Caki2 (cell line): Measurements from ENCODE around the gene PLP2. TPM values are rescaled to one million over a fixed set of nuclear protein-coding genes. Genes with fewer than 3 reads are reported as not detected.

Experiments used
- DNase-seq: peaks from one replicate; pipeline ENCODE4 v3.0.0-alpha.2; 2015; ENCODE audit warnings: low read depth
- in situ Hi-C: cut with HindIII; loops from 2 replicates; pipeline ENCODE4 v1.10.0; 2016; ENCODE audit warnings: low sequenced_read_pairs, low pct_unique_long_range_greater_than_20kb, mixed read lengths
- total RNA-seq: library from RNA; depleted of rRNA; stranded (reverse); fragments of >200 nt; shearing (Covaris generic); gene quantifications from 2 replicates; pipeline ENCODE4 v1.2.3, GENCODE V29; 2014; ENCODE audit warnings: low replicate concordance

PLP2 gene
- total RNA-seq, 1 experiment from 2014 or later = 86.3 TPM

DNA sequence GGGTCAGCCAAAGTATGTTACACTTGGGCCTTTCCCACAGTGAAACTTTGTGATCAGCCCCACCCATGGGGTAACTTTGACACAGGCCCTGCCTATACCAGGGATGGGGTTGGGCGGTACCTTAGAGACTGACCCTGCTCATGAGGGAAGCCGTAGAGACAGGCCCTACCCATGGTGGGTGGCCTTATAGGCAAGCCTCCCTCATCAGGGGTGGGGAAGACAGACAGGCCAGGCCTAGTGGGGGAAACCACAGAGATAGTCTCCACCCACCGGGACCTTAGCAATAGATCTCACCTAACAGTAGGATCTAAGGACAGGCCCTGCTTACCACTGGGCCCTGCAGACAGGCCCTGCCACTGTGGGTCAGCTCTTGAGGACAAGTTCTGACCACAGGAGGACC is 6.8 kb downstream of the PLP2 start:
- in situ Hi-C loops = no loop called here

DNA sequence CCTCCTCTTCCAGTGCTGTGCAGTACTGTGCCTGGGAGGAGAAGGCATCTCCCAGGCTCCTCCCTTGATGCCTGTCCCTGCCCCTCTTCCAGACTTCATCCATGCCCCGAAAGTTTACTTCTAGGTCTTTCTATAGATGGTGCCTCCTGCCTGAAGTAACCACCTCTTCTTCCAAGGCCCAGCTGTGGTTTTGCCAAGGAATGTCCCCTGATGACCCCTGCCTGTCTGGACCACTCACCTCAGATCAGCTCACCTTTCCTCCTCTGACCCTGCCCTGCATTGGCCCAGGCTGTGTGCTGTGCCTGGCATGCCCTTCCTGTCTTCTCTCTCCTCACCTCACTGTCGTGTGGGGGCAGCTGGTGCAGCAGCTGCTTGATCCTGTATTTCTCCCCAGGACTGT is 7.7 kb downstream of the PLP2 start:
- DNase-seq = no peak
- in situ Hi-C loops = no loop called here

More for the DNA sequence above, 6.8 kb downstream of the PLP2 start:
- DNase-seq = no peak

DNA sequence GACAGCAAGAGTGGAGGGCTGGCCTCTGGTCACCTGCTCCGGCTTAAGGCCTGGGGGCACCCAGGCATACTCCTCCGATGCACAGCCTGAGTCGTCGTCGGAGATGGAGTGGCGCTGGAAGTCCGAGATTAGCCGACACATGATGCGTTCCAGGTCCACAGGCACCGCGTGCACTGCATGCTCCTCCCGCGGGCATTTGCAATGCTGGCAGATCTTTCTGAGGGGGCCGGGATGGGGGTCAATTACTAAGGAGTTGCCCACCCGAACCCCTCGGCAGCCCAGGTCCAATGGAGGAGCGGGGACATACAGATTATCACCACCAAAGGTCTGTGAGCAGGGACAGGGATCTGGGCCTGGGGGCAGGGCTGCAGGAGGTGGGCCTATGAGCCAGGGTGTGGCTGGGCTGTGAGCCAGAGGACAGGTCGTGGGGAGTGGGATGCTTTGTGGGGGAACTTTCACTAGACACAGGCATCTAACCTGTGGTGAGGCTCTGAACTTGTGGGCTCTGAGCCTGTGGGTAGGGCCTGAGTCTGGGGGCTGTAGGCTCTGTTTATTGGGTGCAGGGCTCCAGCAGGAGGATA is 12.1 kb downstream of the PLP2 start:
- in situ Hi-C loops = no loop called here
- DNase-seq = no peak

DNA sequence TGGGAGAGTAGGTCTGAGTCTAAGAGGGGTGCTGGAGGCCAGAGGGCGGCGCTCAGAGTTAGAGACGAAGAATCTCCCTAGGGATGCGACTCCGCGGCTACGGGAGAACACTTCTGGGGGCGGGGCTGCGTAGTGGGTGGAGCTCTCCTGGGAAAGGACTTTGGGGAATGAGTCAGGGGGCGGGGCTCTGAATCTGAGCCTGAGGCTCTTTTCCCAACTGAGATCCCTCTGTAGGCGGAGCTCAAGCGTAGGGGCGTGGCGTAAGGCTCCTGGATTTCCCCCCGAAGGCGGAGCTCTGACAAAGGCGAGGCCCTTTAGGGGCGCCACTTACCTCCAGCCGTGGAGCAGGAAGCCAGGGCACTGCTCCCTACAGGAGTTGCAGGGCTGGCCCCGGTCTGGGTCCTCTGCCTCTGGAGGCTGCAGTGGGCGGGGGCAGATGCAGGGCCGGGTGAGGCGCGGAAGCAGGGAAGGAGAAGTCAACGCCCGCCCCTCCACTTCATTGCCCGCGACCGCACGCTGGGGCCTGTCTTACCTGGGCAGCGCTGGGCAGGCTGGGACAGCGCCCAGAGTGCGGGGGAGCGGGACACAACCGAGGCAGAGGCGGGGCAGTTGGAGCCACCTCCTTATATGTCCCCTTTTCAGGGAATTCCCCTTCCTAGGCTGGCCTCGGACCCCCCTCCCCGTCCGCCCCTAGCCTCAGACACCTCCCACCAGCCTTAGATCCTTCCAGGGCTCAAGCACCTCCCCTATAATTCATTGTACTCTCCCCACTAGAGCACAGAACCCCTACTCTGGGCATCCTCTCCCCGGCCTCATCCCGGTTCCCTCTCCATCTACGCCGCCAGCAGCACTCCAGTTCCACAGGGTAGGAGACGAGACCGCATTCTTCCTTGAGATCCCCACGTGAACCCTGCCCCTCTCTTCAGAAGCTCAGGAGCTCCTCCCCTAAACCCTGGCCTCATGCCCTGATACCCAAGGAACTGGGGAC is 12.9 kb downstream of the PLP2 start:
- peak; percentile 94 for DNase-seq
- in situ Hi-C loops = no loop called here

DNA sequence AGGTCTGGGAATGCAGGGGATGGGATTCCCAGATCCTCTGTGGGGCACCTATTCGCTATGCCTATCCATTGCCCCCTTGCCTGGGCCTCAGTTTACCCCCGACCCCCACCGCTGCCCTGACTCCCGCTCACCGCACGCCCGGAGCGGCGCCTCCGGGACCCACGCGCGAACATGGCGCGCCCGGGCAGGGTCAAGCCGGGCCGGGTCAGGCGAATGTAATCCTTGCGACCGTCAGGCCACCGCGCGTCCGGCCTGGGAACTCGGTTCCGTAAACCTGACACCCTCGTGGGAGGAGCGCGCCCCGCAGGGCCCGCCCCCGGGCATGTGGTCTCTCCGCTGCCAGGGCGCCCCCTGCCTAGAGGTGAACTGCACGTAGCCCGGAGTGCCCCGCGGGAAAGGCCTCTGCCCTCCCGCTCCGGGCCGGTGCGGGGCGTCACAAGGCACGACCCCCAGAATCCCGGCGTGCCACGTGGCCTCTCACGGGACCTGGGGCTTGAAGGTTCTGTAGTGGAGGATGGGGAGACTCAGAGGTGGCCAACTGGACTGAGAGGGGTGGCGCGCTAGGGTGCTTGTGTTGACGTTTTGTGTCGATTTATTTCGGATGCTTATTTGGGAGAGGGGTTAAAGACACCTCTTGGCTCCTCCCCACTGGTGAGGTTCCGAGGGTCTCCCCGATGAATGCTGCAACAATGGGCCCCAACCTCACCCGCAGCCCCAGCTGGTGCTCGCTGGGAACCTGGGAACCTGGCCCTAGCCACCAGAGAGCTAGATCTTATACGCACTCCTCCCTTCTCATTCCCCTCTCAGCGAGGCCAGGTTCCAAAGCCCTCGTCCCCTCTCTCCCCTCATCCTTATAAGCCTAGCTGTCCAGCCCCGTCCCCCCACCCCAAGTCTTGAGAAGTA is 14.7 kb downstream of the PLP2 start, which contains the start of gene PRICKLE3:
PRICKLE3 (minus strand) TSS at position 249 of the 903 bp plus-strand sequence; CDS start at position 173, 76 bp downstream.
- in situ Hi-C loops = no loop called here

DNA sequence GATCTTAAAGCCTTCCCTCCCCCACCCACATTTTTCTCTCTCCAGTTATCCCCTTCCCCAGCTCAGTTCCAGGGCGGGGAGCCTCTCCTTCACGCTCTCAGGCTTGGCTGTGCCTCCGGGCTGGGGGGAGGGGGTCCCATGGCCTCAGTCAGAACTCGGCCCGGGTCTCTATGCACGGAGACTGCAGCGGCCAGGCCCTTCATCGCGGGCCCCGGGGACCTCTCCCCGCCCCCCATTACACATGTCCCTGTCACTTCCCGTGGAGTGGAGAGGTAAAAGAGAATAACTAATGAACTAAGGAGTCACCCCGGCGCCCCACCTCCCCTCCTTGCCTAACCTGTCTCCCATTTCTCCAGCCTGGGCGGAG is 15.3 kb downstream of the PLP2 start:
- DNase-seq = no peak
- in situ Hi-C loops = no loop called here

More for the DNA sequence above, 14.7 kb downstream of the PLP2 start, which contains the start of gene PRICKLE3:
- DNase-seq = peak; percentile 65

DNA sequence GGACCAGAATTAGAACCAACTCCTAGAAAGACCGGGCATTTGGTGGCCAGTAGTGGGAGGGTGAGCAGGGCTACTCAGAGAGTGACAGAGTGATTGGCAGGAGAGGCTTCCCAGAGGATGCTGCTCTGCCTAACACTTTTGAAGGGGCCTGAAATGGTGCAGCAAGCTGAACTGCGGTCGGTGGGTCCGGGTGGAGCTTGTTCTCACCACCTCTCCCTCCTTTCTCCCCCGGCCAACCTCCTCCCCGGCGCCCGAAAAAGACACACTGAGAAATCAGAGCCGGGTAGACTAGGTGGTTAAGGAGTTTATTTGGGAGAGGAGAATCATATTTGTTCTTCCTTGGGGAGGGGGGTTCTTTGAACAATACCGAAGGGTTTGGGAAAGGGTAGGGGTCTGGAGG is 15.8 kb downstream of the PLP2 start:
- in situ Hi-C loops = no loop called here
- DNase-seq = no peak

DNA sequence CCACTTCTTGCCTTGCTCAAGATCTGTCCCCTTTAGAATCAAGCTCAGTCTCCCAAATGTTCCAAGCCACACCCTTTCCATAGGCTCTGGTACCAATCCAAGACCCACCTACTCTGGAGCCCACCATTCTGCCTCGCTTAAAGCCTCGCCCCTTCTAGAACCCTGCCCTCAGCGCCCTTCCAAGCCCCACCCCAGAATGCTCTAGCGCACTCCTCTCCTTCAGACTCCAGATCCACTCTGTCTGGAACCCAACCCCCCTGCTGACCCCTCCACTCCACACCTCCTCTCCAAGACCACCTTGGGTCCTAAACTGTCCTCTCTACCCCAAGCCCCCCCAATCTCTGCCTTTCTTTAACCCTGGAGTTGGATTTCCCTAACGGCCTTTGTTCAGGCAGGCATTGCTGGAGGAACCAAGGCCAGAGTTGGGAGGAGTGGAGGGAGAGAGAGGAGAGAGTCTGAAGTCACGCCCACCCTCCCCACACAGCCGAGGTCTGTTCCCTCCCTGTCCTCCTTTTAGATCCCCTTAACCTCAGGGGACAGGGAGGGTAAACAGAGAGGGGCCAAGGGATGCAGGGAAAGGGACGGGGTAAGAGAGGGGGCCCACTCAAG is 16.9 kb downstream of the PLP2 start:
- in situ Hi-C loops = no loop called here
- no peak for DNase-seq

DNA sequence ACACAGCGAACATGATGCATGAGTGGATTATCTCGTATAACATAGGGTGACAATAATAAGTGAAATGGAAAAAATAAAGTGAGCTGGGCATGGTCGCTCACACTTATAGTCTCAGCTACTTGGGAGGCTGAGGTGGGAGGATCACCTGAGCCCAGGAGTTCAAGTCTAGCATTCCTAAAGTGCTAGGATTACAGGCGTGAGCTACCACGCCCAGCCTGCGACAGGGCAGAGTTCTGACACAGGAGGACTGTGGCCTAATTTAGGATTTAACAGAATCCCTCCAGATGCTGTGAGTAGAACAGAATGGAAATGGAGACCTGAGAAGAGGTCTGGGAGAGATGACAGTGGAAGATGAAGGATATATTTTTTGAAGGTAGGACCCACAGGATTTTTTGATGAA is 17.9 kb downstream of the PLP2 start:
- no peak for DNase-seq
- in situ Hi-C loops = no loop called here

DNA sequence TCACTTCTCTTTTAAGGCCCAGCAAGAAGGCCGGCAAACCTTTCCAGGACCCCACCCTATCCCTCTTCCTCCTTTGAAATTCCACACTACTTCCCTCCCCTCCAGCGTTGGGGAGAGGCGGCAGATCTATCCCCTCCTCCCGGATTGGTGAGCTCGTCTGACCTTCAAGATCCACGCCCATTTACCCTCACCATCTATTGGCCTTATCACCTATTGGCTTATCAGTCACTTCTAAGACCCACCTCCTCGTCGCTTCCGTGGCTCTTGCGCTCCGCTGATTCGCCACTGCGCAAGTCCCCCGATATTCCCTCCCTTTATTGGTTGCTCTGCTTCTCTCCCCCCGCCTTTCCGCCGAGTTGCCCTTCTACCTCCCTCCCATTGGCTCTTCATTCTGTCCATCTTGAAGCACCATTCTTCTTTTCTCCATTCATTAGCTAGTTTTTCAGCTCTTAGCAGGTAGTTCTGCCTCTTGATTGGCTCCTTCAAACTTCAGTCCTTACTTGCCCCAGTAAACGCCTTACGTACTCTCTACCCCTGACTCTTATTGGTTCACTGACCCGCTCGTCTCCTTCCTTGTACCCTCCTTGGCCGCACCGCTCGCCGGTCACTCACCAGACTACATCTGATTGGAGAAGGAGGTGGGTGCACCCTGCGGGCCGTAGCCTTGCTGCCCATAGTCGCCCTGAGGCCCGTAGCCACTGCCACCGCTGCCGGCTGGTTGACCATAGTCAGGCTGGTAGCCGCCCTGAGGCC is 19.3 kb downstream of the PLP2 start:
- DNase-seq = peak; percentile 100
- in situ Hi-C loops = no loop called here

DNA sequence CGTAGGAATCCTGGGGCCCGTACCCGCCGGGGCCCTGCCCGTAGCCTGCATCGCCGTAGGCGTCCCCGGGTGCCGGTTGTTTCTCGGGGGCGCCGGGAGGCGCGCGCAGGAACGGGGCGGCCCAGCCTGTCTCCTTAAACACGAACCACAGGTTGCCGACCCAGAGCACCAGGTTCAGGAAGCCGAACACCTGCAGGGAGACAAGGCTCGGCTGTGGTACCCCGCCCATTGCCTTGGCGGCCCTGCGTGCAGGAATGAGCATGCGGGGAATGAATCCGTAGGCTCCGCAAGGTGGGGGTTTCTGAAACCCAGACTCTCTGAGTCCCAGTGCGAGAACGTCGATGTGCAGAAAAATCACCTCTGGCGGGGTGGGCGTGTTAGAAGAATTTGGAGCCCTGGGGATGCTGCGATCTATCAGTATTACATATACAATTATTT is 19.9 kb downstream of the PLP2 start:
- DNase-seq = no peak
- in situ Hi-C loops = no loop called here

DNA sequence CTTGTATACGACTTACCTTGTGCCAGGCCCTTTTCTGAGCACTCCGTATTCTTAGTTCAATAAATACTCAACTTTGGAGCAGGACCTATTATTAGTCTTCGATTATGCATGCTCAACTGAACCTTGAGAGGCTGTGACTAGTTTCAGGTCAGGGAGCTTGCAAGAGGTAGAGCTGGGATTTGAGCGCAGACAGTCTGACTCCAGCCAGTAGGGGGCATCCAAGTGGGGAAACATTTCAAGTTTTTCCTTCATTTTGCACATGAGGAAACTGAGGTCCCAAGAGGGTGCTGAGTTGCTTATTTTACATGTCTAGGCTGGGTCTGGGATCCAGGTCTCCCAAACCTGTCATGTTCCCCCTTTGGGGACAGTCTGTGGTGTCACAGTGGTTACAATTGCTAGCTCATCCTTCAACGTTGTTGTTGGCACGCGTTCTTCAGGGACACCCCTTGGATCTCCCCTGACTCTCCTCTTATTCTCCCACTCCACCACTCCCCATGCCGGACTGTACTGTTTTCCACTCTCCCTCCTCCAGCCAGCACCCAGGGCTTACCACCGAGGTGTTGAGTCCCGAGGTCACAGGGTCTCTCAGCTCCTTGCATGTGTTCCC is 21.1 kb downstream of the PLP2 start:
- DNase-seq = no peak
- in situ Hi-C loops = no loop called here

DNA sequence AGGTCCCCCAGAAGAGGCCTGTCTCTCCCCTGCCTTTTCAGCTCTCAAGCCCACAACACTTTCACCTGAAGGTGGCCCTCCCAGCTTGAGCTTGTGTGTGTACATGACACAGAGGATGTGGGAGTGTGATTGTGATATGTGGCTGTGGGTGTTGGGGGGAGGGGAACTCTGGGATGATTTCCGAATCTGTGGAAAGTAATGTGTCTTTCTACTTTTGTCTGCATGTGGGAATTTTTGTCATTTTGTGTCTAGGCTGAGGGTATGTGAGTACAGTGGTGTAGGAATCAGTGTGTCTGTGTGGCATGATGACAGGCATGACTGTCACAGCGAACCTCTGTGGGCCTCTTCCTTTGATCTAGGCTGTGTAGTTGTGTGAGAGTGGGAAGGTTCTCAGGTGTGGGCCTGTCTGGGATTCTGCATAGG is 21.9 kb downstream of the PLP2 start:
- in situ Hi-C loops = no loop called here
- DNase-seq = no peak

DNA sequence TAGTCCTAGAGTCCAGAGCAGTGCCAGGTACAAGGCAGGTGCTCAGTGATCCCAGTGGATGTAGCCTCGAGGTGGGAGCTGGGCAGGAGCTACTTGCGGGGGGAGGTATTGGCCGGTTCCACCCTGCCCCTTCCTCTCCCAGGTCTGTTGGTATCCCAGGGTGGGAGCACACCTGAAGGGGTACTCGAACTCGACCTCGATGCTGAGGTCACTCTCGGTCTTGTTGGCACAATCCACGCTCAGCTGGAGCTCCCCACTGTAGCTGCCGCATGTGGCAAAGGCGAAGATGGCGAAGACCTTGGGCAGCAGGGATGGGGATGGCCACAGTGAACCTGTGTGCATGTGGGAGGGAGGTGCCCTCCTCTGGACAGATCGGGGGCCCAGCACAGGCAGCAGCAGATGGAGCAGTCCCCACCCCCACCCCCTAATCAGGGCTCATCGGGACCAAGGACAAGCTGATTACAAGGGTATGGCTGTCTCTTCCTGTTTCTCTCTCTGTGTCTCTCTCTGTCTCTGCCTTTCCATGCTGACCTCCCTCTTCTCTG is 25.9 kb downstream of the PLP2 start:
- in situ Hi-C loops = no loop called here
- no peak for DNase-seq

DNA sequence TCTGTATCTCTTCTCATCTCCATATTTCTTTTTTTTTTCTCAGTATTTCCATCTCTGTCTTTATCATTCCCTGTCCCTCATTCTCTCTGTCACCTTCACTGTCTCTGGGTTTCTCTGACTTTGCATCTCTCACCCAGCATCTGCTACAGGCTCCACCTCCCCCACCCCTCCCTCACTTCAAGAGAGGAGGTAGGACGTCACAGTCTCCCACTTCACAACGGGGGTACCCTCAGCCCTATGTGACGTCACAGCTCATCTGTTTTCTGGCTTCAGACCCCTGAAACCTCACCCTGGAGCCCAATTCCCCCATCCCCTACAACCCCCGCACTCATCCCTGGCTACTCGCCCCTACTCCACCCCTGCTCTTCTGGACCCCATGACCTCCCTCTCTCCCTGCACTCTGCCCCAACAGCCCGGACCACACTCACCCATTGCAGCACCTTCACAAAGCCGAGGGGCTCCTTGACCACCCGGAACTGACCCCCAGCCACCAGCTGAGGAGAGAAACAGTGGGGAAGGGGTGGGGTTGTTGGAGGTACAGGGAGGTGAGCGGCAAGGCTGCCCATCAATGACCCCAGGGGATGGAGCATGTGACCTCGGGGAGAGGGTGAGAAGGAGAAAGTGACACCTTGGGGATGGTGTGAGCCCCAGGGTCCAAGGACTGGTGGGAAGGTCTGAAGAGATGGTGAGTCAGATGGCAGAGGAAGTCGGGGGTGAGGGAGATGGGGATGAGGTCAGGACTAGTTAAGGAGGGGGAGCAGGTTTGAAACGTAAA is 27.0 kb downstream of the PLP2 start:
- in situ Hi-C loops = no loop called here
- no peak for DNase-seq

DNA sequence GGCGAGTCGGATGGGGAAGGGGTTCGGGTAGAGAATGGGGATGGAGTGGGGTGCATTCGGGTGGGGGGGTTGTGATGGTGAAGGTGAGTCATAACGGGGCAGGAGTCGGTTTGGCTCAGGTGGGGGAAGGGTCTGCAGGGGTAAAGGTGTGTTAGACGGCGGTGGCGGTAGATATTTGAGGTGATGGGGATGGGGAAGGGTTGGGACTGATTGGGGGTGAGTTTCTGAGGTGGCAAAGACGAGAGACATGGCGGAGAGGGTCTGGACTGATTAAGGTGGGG is 27.6 kb downstream of the PLP2 start:
- in situ Hi-C loops = no loop called here
- no peak for DNase-seq
